ENCODE results near the gene VARS2.

- TF ChIP-seq CTCF (IDR thresholded peaks at IDR 0.05) (no peak), POLR2A (IDR thresholded peaks at IDR 0.05) (no peak)
Measured at GRCh38 chr6:30963641-30964040, 49.6 kb downstream of the VARS2 start.
